ENCODE data around the gene GPR108.
"Not testable (repeated sequence)": the region's sequence is repeated elsewhere in the genome, so short reads cannot be mapped to it uniquely, and the experiment has no call there.

GPR108 gene

DNA sequence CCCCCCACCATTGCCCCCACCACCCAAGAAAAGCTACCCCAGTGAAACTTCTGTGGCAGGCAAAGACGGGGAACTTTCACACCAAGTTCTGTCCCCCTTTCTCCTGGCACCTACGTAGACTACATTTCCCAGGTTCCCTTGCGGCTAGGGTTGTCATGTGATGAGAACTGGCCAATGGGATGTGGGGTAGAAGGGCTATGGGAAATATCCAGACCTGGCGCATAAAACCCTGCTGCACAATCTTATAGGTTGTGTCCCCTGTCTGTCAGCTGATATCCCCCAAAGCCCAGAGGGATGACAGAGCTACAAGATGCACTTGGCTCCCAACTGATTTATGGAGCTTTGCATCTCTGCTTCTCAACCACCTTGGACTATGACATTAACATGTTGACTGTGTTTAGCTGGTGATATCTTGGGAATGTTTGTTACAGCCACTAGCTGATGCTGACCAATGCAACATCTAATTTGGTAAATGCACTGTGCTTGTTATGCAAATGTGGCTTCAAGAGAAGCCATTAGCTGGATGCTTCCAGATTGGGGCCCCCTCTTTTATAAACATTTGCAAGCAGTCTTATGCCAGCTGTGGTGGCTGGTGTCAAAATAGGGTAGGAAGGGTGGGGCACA, 23.8 kb upstream of the GPR108 start:
- no peak for DNase-seq (ENCODE audit: low read depth)

- no peak for DNase-seq (ENCODE audit: low read depth)
Observed at GRCh38 chr19:6760606-6761005, 23.2 kb upstream of the GPR108 start.

GRCh38 chr19:6754653-6755463, 17.5 kb upstream of the GPR108 start:
- no peak for DNase-seq (ENCODE audit: low read depth)

DNA sequence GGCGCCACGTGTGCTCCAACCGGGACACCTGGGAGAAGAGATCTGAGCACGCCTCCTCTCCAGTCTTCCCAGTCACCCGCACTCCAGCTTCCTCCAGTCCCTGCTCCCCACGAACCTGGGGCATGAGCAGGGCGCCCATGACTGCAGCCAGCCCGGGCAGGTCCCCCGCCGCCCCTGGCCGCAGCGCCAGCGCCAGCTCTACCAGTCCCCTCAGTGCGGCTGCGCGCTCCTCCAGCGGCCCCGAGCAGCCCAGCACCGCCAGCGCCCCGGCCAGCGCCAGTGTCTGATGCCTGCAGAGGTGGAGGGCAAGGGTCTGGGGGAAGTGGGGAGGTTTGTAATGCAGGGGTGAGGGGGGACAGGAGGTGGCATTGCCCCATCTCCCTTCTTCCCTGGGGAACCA, 16.8 kb upstream of the GPR108 start:
- no peak for DNase-seq (ENCODE audit: low read depth)

DNA sequence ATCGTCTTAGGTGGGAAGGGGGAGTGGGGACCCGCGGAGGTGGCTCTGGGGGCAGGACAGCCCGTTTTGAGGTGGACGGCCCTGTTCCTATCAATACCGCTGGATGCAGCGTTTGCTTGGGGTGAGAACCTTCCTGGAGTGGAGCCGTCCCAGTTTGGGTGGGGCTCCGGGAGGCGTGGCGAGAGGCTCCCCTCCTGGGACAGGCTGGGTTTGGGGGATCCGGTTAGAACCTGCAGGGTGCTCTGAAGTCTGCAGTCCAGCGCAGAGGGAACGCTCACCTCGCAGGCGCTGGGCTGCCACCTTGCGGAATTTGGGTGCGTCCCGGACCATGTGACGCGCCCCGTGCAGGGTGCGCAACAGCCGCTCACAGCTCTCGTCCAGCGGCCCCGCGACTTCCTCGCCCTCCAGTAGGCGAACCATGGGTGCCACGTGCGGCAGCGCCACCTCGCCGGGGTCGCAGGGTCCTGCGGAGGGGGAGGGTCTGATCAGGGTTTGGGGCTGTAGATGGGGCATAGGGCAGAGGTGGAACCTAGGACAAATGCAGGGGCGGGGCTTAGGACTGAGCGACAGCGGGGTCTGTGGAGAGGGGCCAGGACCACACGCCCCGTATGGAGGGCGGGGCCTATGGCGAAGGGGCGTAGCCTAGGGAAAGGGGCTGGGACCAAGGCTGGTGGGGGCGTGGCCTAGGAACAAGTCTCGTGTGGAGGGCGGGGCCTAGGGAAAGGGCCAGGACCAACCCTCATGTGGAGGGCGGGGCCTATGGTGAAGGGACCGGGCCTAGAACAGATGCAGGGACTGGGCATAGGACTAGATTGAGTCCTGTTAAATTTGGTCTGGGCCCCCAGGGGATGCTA, 16.0 kb upstream of the GPR108 start:
- peak; percentile 20 for DNase-seq (ENCODE audit: low read depth)

GRCh38 chr19:6752256-6753177, 15.1 kb upstream of the GPR108 start:
- DNase-seq (ENCODE audit: low read depth) = no peak

DNA sequence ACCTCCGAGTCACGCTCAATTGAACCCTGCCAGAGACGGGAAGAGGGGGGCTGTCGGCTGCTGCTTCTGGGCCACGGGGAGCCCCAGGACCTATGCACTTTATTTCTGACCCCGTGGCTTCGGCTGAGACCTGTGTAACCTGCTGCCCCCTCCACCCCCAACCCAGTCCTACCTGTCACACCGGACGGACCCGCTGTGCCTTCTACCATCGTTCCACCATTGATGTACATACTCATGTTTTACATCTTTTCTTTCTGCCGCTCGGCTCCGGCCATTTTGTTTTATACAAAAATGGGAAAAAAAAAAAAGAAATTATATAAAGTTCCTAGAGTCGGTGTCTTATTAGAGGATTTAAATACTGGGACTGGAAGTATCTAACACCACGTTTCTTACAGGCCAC, 13.8 kb upstream of the GPR108 start:
- DNase-seq (ENCODE audit: low read depth) = no peak

- no peak for DNase-seq (ENCODE audit: low read depth)
Observed at GRCh38 chr19:6750062-6750461, 12.7 kb upstream of the GPR108 start.

GRCh38 chr19:6748543-6748942, 11.2 kb upstream of the GPR108 start:
- DNase-seq (ENCODE audit: low read depth) = not testable (repeated sequence)

- DNase-seq (ENCODE audit: low read depth) = no peak
Observed at GRCh38 chr19:6745965-6746364, 8.6 kb upstream of the GPR108 start.

DNA sequence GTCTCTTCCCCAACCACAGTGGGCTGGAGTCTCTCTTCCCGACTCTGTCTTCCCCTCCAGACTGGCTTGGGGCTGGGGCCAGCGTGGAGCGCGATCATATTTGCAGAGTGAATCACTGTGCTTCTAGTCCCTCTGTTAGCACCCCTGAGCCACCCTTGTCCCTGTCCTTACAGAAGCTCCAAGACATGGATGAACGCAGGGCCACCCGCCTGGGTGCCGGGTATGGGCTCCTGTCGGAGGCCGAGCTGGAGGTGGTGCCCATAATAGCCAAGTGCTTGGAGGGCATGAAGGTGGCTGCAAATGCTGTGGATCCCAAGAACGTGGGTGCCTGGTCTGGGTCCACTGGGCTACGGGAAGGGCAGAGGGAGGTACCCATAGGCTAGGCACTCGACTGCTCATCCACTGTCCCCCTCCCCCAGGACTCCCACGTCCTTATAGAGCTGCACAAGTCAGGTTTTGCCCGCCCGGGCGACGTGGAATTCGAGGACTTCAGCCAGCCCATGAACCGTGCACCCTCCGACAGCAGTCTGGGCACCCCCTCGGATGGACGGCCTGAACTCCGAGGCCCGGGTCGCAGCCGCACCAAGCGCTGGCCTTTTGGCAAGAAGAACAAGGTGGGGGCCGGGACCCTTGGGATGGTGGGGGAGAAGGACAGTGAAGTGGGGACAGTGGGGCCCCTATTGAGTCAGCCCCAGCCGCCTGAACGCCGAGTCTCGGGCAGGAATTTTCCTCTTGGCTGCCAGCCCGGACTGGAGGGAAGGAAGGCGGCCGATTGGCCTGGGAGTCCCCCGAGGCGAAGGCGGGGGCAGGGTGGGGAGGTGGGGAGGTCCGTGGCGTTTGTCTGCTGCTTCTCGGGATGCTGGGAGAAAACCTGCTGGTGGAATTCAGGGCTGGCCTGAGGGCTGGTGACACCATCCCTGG, 7.3 kb upstream of the GPR108 start:
- peak; percentile 64 for DNase-seq (ENCODE audit: low read depth)

GRCh38 chr19:6743714-6744380, 6.5 kb upstream of the GPR108 start:
- DNase-seq (ENCODE audit: low read depth) = no peak

- DNase-seq (ENCODE audit: low read depth) = no peak
Observed at GRCh38 chr19:6743066-6743465, 5.7 kb upstream of the GPR108 start.

DNA sequence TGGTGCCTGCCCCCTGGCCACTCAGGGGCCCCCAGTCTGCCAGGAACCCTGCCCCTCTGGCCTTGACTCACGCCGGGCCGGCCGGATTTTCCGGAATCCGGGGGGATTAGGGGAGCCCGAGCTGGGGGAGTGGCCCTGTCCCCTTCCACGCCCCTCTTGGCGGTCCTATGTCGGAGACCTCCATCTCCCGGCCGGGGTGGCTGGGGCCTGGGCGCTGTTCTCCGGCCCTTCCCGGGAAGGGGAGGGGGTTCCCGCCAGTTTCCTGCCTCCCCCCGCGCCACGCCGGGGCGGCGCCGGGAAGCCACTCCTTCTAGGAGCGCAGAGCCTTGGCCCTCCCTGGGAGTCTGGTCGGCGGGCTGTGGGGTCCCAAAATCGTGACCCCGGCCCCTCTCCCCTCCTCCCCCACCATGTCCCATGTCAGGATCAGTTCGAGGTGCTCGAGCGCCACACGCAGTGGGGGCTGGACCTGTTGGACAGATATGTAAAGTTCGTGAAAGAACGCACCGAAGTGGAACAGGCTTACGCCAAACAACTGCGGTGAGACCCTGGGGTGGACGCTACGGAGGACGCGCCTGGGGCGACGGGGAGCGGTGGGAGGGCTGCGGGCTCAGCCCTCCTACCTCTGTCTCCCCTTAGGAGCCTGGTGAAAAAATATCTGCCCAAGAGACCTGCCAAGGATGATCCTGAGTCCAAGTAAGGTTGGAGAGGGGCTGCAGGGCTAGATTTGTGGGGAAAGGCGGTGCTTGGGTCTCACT, 3.4 kb upstream of the GPR108 start:
- no peak for DNase-seq (ENCODE audit: low read depth)

- no peak for DNase-seq (ENCODE audit: low read depth)
Observed at GRCh38 chr19:6739883-6740588, 2.7 kb upstream of the GPR108 start.

GRCh38 chr19:6739390-6739882, 2.1 kb upstream of the GPR108 start, which contains the start of gene TRIP10:
Gene TRIP10 (plus strand): TSS chr19:6739680. CDS start chr19:6739762, 82 bp downstream.
- DNase-seq (ENCODE audit: low read depth) = peak; percentile 53

GRCh38 chr19:6738787-6739389, 1.5 kb upstream of the GPR108 start:
- DNase-seq (ENCODE audit: low read depth) = no peak
